Neural cell (in vitro differentiated cells): Measurements from ENCODE around the gene NFAM1. TPM values are rescaled to one million over a fixed set of nuclear protein-coding genes. Genes with fewer than 3 reads are reported as not detected.

Experiments
- H2AFZ ChIP-seq: fragments of 200-600, 300-800 bp; sonication (generic), shearing (Covaris generic); 2 replicates; pipeline ENCODE4 v1.6.0; 2014; ENCODE audit warnings: low read depth, mild to moderate bottlenecking, antibody characterized with exemption, low read length, moderate library complexity
- H3F3A ChIP-seq: fragments of 200-600 bp; shearing (Covaris generic); 2 replicates; pipeline ENCODE4 v1.6.1; 2016; ENCODE audit warnings: mild to moderate bottlenecking, moderate library complexity, mixed read lengths, antibody characterized with exemption, low read length; ENCODE audit not compliant: insufficient read depth, poor library complexity, severe bottlenecking
- H3K27ac ChIP-seq: fragments of 200-600, 300-800 bp; sonication (generic), shearing (Covaris generic); 2 replicates; pipeline ENCODE4 v1.5.1; 2014; ENCODE audit warnings: mild to moderate bottlenecking, low read length, moderate library complexity
- H3K27me3 ChIP-seq: fragments of 300-800, 200-600 bp; sonication (generic), shearing (Covaris generic); 2 replicates; pipeline ENCODE4 v1.6.0; 2014; ENCODE audit warnings: mild to moderate bottlenecking, low read depth, low read length, moderate library complexity; ENCODE audit not compliant: insufficient read depth
- H3K36me3 ChIP-seq: fragments of 300-800, 200-600 bp; sonication (generic), shearing (Covaris generic); 2 replicates; pipeline ENCODE4 v1.5.1; 2014; ENCODE audit warnings: mild to moderate bottlenecking, antibody characterized with exemption, low read length, moderate library complexity; ENCODE audit not compliant: insufficient read depth
- H3K4me2 ChIP-seq: fragments of 300-800, 200-600 bp; sonication (generic), shearing (Covaris generic); 2 replicates; pipeline ENCODE4 v1.6.0; 2014; ENCODE audit warnings: mild to moderate bottlenecking, low read length
- H3K4me3 ChIP-seq: fragments of 300-800, 200-600 bp; sonication (generic), shearing (Covaris generic); 2 replicates; pipeline ENCODE4 v1.5.1; 2014; ENCODE audit warnings: mild to moderate bottlenecking, low read length, moderate library complexity
- H3K79me2 ChIP-seq: fragments of 200-600 bp; shearing (Covaris generic); replicated peaks from 2 replicates; pipeline ENCODE4 v1.6.0; 2014; ENCODE audit warnings: mild to moderate bottlenecking, low read length, moderate library complexity; ENCODE audit not compliant: insufficient read depth
- H3K9ac ChIP-seq: fragments of 300-800, 200-600 bp; sonication (generic), shearing (Covaris generic); 2 replicates; pipeline ENCODE4 v1.6.1; 2016; ENCODE audit warnings: mild to moderate bottlenecking, low read length, mixed read lengths
- H3K9me2 ChIP-seq: fragments of 200-600 bp; shearing (Covaris generic); 2 replicates; pipeline ENCODE4 v1.6.1; 2016; ENCODE audit warnings: mild to moderate bottlenecking, low read length, mixed read lengths; ENCODE audit not compliant: insufficient read depth
- H3K9me3 ChIP-seq: fragments of 200-600, 300-800 bp; sonication (generic), shearing (Covaris generic); 2 replicates; pipeline ENCODE4 v1.6.1; 2016; ENCODE audit warnings: mild to moderate bottlenecking, mixed run types, low read length, moderate library complexity, mixed read lengths
- H4K20me1 ChIP-seq: fragments of 200-600 bp; shearing (Covaris generic); 2 replicates; pipeline ENCODE4 v1.6.1; 2016; ENCODE audit warnings: mild to moderate bottlenecking, mixed run types; ENCODE audit not compliant: insufficient read depth
- EP300 ChIP-seq: fragments of 450-650 bp; conservative IDR thresholded peaks from 2 replicates; pipeline ENCODE4 v1.6.1; 2014; ENCODE audit warnings: antibody characterized with exemption, mild to moderate bottlenecking, moderate library complexity; ENCODE audit not compliant: poor library complexity, severe bottlenecking
- EZH2 ChIP-seq: fragments of 200-600, 300-800 bp; shearing (Covaris generic), sonication (generic); IDR thresholded peaks from 2 replicates; pipeline ENCODE4 v1.6.1; 2014; ENCODE audit warnings: antibody characterized with exemption, low read length, borderline replicate concordance, mild to moderate bottlenecking; ENCODE audit not compliant: insufficient read depth, poor library complexity, severe bottlenecking
- MXI1 ChIP-seq: fragments of 450-650 bp; conservative IDR thresholded peaks from 2 replicates; pipeline ENCODE4 v1.6.1; 2014; ENCODE audit warnings: antibody characterized with exemption, mild to moderate bottlenecking; ENCODE audit not compliant: poor library complexity, severe bottlenecking
- POLR2AphosphoS5 ChIP-seq: IDR thresholded peaks from 2 replicates; pipeline ENCODE4 v1.6.1; 2012
- RAD21 ChIP-seq: fragments of 450-650 bp; conservative IDR thresholded peaks from 2 replicates; pipeline ENCODE4 v1.6.1; 2014; ENCODE audit warnings: antibody characterized with exemption, mild to moderate bottlenecking, moderate library complexity
- SMC3 ChIP-seq: fragments of 450-650 bp; conservative IDR thresholded peaks from 2 replicates; pipeline ENCODE4 v1.6.1; 2014; ENCODE audit warnings: antibody characterized with exemption, mild to moderate bottlenecking, moderate library complexity; ENCODE audit not compliant: poor library complexity
- TAF1 ChIP-seq: IDR thresholded peaks from 2 replicates; pipeline ENCODE4 v1.6.1; 2012; ENCODE audit warnings: low read depth
- polyA plus RNA-seq: library from polyadenylated mRNA; depleted of rRNA; stranded (reverse); fragments of >200 nt; gene quantifications from 2 replicates; pipeline ENCODE4 v1.2.3, GENCODE V29; 2014
- TF ChIP-seq, protein P1 (sequence below): fragments of 450-650 bp; IDR thresholded peaks from 2 replicates; pipeline ENCODE4 v1.5.1; 2014; ENCODE audit warnings: antibody characterized with exemption, mild to moderate bottlenecking, moderate library complexity; ENCODE audit not compliant: poor library complexity, severe bottlenecking
- TF ChIP-seq, protein P2 (sequence below): IDR thresholded peaks from 2 replicates; pipeline ENCODE4 v1.6.1; 2012; ENCODE audit warnings: borderline replicate concordance

Gene NFAM1
- polyA plus RNA-seq, 1 donor from 2014 or later = 0.05 TPM

DNA sequence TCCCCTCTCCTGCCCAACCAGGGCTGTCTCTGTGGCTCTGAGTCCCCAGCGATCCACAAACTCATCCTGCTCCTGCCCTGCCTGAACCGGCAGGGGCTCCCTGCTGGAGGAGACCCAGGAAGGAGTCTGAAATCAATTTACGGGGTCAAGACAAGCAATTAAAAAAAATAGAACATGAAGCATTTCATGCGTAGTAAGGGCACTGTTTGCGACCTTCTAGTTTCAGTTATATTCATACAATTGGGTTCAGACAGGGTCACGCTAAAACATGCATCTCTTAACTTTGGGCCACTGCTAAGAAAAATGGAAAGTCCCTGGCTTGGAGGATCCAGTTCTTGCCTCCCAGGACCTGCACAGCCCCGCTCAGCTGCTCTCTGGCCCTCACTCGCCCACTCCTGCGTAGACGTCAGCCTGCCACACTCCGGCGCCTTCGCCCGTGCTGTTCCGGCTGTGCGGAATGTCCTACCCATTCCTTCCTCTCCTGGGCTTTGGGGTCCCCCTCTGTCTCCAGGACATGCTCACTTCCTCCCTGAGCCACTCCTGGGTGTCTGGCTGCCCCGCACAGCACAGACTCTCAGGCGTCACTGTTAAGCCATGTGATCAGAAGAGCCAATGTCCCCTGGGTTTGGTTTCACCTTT, 12.8 kb downstream of the NFAM1 start:
- TF ChIP-seq, protein P1, sequence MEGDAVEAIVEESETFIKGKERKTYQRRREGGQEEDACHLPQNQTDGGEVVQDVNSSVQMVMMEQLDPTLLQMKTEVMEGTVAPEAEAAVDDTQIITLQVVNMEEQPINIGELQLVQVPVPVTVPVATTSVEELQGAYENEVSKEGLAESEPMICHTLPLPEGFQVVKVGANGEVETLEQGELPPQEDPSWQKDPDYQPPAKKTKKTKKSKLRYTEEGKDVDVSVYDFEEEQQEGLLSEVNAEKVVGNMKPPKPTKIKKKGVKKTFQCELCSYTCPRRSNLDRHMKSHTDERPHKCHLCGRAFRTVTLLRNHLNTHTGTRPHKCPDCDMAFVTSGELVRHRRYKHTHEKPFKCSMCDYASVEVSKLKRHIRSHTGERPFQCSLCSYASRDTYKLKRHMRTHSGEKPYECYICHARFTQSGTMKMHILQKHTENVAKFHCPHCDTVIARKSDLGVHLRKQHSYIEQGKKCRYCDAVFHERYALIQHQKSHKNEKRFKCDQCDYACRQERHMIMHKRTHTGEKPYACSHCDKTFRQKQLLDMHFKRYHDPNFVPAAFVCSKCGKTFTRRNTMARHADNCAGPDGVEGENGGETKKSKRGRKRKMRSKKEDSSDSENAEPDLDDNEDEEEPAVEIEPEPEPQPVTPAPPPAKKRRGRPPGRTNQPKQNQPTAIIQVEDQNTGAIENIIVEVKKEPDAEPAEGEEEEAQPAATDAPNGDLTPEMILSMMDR = no peak
- TF ChIP-seq TAF1 = no peak
- Histone ChIP-seq H3F3A (no peaks in the 10 kb centered on the region), H3K27ac (no peak overlapping the region), H3K4me2 (no peak overlapping the region), H3K79me2 (no peaks in the 10 kb centered on the region), H3K27me3 (no peaks in the 10 kb centered on the region), H3K9me2 (no peaks in the 10 kb centered on the region), H3K4me3 (no peak overlapping the region), H3K9me3 (no peaks in the 10 kb centered on the region), H3K36me3 (no peaks in the 10 kb centered on the region), H2AFZ (no peak overlapping the region), H3K9ac (no peak overlapping the region), H4K20me1 (no peaks in the 10 kb centered on the region)

DNA sequence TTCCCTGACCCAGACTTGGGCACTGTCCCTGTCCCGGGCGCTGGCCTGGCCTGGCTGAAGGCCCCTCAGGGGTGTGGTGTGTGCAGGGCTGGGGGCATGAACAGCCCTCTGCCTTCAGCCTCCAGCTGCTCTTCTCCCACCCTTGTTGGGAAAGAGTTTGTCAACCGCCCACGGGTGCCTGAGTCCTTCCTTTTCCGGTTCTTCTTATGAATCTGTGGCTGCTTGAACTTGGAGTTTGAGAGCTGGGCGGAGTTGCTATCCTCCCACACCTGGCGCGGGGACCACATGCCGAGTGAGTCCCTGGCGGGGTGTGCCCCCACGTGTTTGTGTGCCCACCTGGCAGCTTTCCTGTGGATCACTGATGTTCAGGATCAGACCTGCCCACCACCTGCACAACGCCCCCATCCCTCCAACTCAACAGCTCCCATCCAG, 13.4 kb downstream of the NFAM1 start:
- no peaks in the 10 kb centered on the region for H3F3A ChIP-seq
- H3K27ac ChIP-seq = no peak overlapping the region
- no peaks in the 10 kb centered on the region for H3K27me3 ChIP-seq
- H3K36me3 ChIP-seq = no peaks in the 10 kb centered on the region
- H4K20me1 ChIP-seq = no peaks in the 10 kb centered on the region
- no peak overlapping the region for H3K9ac ChIP-seq
- no peak for TF ChIP-seq EZH2
- no peak for TF ChIP-seq TAF1
- TF ChIP-seq POLR2AphosphoS5 = no peak
- TF ChIP-seq, protein P2, sequence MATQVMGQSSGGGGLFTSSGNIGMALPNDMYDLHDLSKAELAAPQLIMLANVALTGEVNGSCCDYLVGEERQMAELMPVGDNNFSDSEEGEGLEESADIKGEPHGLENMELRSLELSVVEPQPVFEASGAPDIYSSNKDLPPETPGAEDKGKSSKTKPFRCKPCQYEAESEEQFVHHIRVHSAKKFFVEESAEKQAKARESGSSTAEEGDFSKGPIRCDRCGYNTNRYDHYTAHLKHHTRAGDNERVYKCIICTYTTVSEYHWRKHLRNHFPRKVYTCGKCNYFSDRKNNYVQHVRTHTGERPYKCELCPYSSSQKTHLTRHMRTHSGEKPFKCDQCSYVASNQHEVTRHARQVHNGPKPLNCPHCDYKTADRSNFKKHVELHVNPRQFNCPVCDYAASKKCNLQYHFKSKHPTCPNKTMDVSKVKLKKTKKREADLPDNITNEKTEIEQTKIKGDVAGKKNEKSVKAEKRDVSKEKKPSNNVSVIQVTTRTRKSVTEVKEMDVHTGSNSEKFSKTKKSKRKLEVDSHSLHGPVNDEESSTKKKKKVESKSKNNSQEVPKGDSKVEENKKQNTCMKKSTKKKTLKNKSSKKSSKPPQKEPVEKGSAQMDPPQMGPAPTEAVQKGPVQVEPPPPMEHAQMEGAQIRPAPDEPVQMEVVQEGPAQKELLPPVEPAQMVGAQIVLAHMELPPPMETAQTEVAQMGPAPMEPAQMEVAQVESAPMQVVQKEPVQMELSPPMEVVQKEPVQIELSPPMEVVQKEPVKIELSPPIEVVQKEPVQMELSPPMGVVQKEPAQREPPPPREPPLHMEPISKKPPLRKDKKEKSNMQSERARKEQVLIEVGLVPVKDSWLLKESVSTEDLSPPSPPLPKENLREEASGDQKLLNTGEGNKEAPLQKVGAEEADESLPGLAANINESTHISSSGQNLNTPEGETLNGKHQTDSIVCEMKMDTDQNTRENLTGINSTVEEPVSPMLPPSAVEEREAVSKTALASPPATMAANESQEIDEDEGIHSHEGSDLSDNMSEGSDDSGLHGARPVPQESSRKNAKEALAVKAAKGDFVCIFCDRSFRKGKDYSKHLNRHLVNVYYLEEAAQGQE = no peak
- no peak for TF ChIP-seq MXI1
- TF ChIP-seq, protein P1 = no peak
- TF ChIP-seq RAD21 = no peak
- no peak for TF ChIP-seq EP300
- no peak for TF ChIP-seq SMC3
- no peaks in the 10 kb centered on the region for H3K79me2 ChIP-seq
- H2AFZ ChIP-seq = no peak overlapping the region
- no peak overlapping the region for H3K4me2 ChIP-seq
- no peaks in the 10 kb centered on the region for H3K9me3 ChIP-seq
- no peaks in the 10 kb centered on the region for H3K9me2 ChIP-seq
- no peak overlapping the region for H3K4me3 ChIP-seq
